ENCODE measurements around the gene OR9Q1. TPM values are rescaled to one million over a fixed set of nuclear protein-coding genes. Genes with fewer than 3 reads are reported as not detected.
"Not testable (repeated sequence)": the region's sequence is repeated elsewhere in the genome, so short reads cannot be mapped to it uniquely, and the experiment has no call there.

Gene OR9Q1
- not detected for polyA plus RNA-seq (ENCODE audit: insufficient read length in 4 of 4)

GRCh38 chr11:58023435-58023931, at the start of gene OR9Q1:
Gene OR9Q1 (plus strand): TSS chr11:58023881. CDS start chr11:58179445, 155,564 bp downstream.
- DNase-seq (ENCODE audit: low read depth in 4 of 4, low spot score in 3 of 4): no peak

GRCh38 chr11:57974132-57974531, 49.5 kb upstream of the OR9Q1 start:
- DNase-seq (ENCODE audit: low read depth in 4 of 4, low spot score in 3 of 4): no peak

- DNase-seq (ENCODE audit: low read depth in 4 of 4, low spot score in 3 of 4): no peak
Measured at GRCh38 chr11:57974848-57975601, 48.7 kb upstream of the OR9Q1 start.

- DNase-seq (ENCODE audit: low read depth in 4 of 4, low spot score in 3 of 4): no peak
Measured at GRCh38 chr11:57977709-57978108, 46.0 kb upstream of the OR9Q1 start.

- no peak for DNase-seq (ENCODE audit: low read depth in 4 of 4, low spot score in 3 of 4)
Measured at GRCh38 chr11:57978686-57979531, 44.8 kb upstream of the OR9Q1 start.

GRCh38 chr11:57979532-57980079, 44.1 kb upstream of the OR9Q1 start:
- no peak for DNase-seq (ENCODE audit: low read depth in 4 of 4, low spot score in 3 of 4)

- DNase-seq (ENCODE audit: low read depth in 4 of 4, low spot score in 3 of 4): no peak
Measured at GRCh38 chr11:57980201-57980600, 43.5 kb upstream of the OR9Q1 start.

- DNase-seq (ENCODE audit: low read depth in 4 of 4, low spot score in 3 of 4): no peak
Measured at GRCh38 chr11:57981536-57981935, 42.1 kb upstream of the OR9Q1 start.

- no peak for DNase-seq (ENCODE audit: low read depth in 4 of 4, low spot score in 3 of 4)
Measured at GRCh38 chr11:57982776-57983175, 40.9 kb upstream of the OR9Q1 start.

- DNase-seq (ENCODE audit: low read depth in 4 of 4, low spot score in 3 of 4): no peak
Measured at GRCh38 chr11:57983191-57983590, 40.5 kb upstream of the OR9Q1 start.

GRCh38 chr11:57999523-57999922, 24.2 kb upstream of the OR9Q1 start:
- not testable (repeated sequence) for DNase-seq (ENCODE audit: low read depth in 4 of 4, low spot score in 3 of 4)

GRCh38 chr11:58000021-58000420, 23.7 kb upstream of the OR9Q1 start:
- DNase-seq (ENCODE audit: low read depth in 4 of 4, low spot score in 3 of 4): not testable (repeated sequence)

- no peak for DNase-seq (ENCODE audit: low read depth in 4 of 4, low spot score in 3 of 4)
Measured at GRCh38 chr11:58000699-58001098, 23.0 kb upstream of the OR9Q1 start.

- DNase-seq (ENCODE audit: low read depth in 4 of 4, low spot score in 3 of 4): no peak
Measured at GRCh38 chr11:58003036-58003435, 20.6 kb upstream of the OR9Q1 start.

- DNase-seq (ENCODE audit: low read depth in 4 of 4, low spot score in 3 of 4): no peak
Measured at GRCh38 chr11:58003591-58003990, 20.1 kb upstream of the OR9Q1 start.

- no peak for DNase-seq (ENCODE audit: low read depth in 4 of 4, low spot score in 3 of 4)
Measured at GRCh38 chr11:58004664-58005063, 19.0 kb upstream of the OR9Q1 start.

- no peak for DNase-seq (ENCODE audit: low read depth in 4 of 4, low spot score in 3 of 4)
Measured at GRCh38 chr11:58006940-58007339, 16.7 kb upstream of the OR9Q1 start.

- DNase-seq (ENCODE audit: low read depth in 4 of 4, low spot score in 3 of 4): no peak
Measured at GRCh38 chr11:58011771-58012170, 11.9 kb upstream of the OR9Q1 start.

- peak in 3 of 4 donors; percentile 25 to 29 (median 29) for DNase-seq (ENCODE audit: low read depth in 4 of 4, low spot score in 3 of 4)
Measured at GRCh38 chr11:58024601-58025091, 965 bp downstream of the OR9Q1 start.

- DNase-seq (ENCODE audit: low read depth in 4 of 4, low spot score in 3 of 4): no peak
Measured at GRCh38 chr11:58027341-58027740, 3.7 kb downstream of the OR9Q1 start.
